K562 (cell line): ENCODE measurements around the gene CAPS. TPM values are rescaled to one million over a fixed set of nuclear protein-coding genes. Genes with fewer than 3 reads are reported as not detected.
A peak's percentile ranks its signal among the peaks of the same experiment; 100 is the strongest.

Experiments
- BCOR ChIP-seq: fragments of 450-650 bp; IDR thresholded peaks from 2 replicates; pipeline ENCODE4 v1.6.1; 2016
- CUX1 ChIP-seq: fragments of 200-800 bp; sonication (Bioruptor generic); IDR thresholded peaks from 2 replicates; pipeline ENCODE4 v1.6.1; 2016; ENCODE audit warnings: missing genetic modification characterization, missing compliant biosample characterization
- GMEB1 ChIP-seq: fragments of 250-450 bp; sonication (Bioruptor Pico); IDR thresholded peaks from 2 replicates; pipeline ENCODE4 v1.4.0; 2020; ENCODE audit warnings: mild to moderate bottlenecking
- HES1 ChIP-seq: fragments of 450-650 bp; IDR thresholded peaks from 2 replicates; pipeline ENCODE4 v1.6.1; 2016; ENCODE audit warnings: low read depth, mild to moderate bottlenecking, moderate library complexity
- HIVEP1 ChIP-seq: fragments of 250-450 bp; sonication (Bioruptor Pico); IDR thresholded peaks from 2 replicates; pipeline ENCODE4 v1.4.0; 2020; ENCODE audit warnings: mild to moderate bottlenecking
- KAT8 ChIP-seq: fragments of 450-650 bp; IDR thresholded peaks from 2 replicates; pipeline ENCODE4 v1.6.1; 2016; ENCODE audit warnings: low read depth, mild to moderate bottlenecking
- NR3C1 ChIP-seq: sonication (generic); formaldehyde crosslinking; IDR thresholded peaks from 2 replicates; pipeline ENCODE4 v1.8.1; 2022; ENCODE audit warnings: missing genetic modification reagents
- PBX2 ChIP-seq, 2 experiments: IDR thresholded peaks in 1 of 2; conservative IDR thresholded peaks in 1 of 2; 2 replicates each; pipeline ENCODE4 v1.6.1; 2016; ENCODE audit warnings: low read depth in 2 of 2, mild to moderate bottlenecking in 1 of 2, missing compliant biosample characterization in 1 of 2, missing genetic modification characterization in 1 of 2, moderate library complexity in 1 of 2
- SMARCE1 ChIP-seq: fragments of 450-650 bp; IDR thresholded peaks from 2 replicates; pipeline ENCODE4 v1.7.1; 2016; ENCODE audit warnings: mild to moderate bottlenecking
- ZBTB34 ChIP-seq: fragments of 250-450 bp; sonication (Bioruptor Pico); IDR thresholded peaks from 2 replicates; pipeline ENCODE4 v1.8.0; 2021; ENCODE audit warnings: mild to moderate bottlenecking, moderate library complexity
- ZNF134 ChIP-seq: fragments of 250-450 bp; sonication (Bioruptor Pico); conservative IDR thresholded peaks from 2 replicates; pipeline ENCODE4 v1.4.0; 2020
- ZNF507 ChIP-seq: conservative IDR thresholded peaks from 2 replicates; pipeline ENCODE4 v1.6.1; 2017; ENCODE audit warnings: missing genetic modification characterization, missing compliant biosample characterization
- ZNF655 ChIP-seq: fragments of 250-450 bp; sonication (Bioruptor Pico); IDR thresholded peaks from 2 replicates; pipeline ENCODE4 v1.5.0; 2021
- ZSCAN32 ChIP-seq: fragments of 450-650 bp; formaldehyde crosslinking; IDR thresholded peaks from 2 replicates; pipeline ENCODE4 v1.4.0; 2020; ENCODE audit warnings: mild to moderate bottlenecking, moderate library complexity
- polyA plus RNA-seq, 8 experiments: library from polyadenylated mRNA; depleted of rRNA in 4 of 8; stranded (reverse) in 5 of 8; unstranded in 3 of 8; fragments of >200 nt; fragmentation: Nextera tagmentation in 2 of 8; fragmentation: Illumina TruSeq in 1 of 8; extraction: Ambion mirVana in 2 of 8; extraction: Trizol in 1 of 8; gene quantifications; 2 replicates each; pipeline versions ENCODE4 v1.2.1 to v1.2.3, GENCODE V29; 2011 to 2014; ENCODE audit warnings: inconsistent platforms in 1 of 8, missing spikeins in 1 of 8
- total RNA-seq, 7 experiments: library from RNA; depleted of rRNA in 6 of 7; stranded (reverse); fragments of >200 nt in 6 of 7; fragmentation: Illumina TruSeq in 2 of 7; extraction: Trizol in 2 of 7; gene quantifications; 2 replicates each; pipeline versions ENCODE4 v1.2.1 to v1.2.3, GENCODE V29; 2011 to 2021; ENCODE audit warnings: low replicate concordance in 1 of 7

The CAPS gene
- total and polyA plus RNA-seq, 9 of the 15 experiments (the other 6 are each of a cell fraction or from before 2014, with no cell fraction given) = 0.15 to 4.0 (median 0.91) TPM

GRCh38 chr19:5903624-5904351 lies 10.3 kb upstream of the CAPS start, which contains the start of gene NDUFA11 (continued):
- TF ChIP-seq GMEB1 (no peak), ZNF134 (no peak), BCOR (peak; percentile 43; the same call in 1 of the 2 replicates), SMARCE1 (no peak), ZBTB34 (CRISPR knock-in tag) (no peak), KAT8 (no peak), ZSCAN32 (CRISPR knock-in tag) (no peak), CUX1 (CRISPR knock-in tag) (no peak), HIVEP1 (CRISPR knock-in tag) (0 out of 2 replicates have a peak, but pooled peaks have one; percentile 29), HES1 (no peak), NR3C1 (no peak), ZNF507 (tag) (no peak), PBX2 (CRISPR knock-in tag; IDR thresholded peaks at IDR 0.05; ENCODE audit: low read depth) (no peak), PBX2 (tag; conservative IDR thresholded peaks at IDR 0.05; ENCODE audit: low read depth) (0 out of 2 replicates have a peak, but pooled peaks have one; percentile 56), ZNF655 (CRISPR knock-in tag) (no peak)
